ENCODE results near the gene ASPHD1. TPM values are rescaled to one million over a fixed set of nuclear protein-coding genes. Genes with fewer than 3 reads are reported as not detected.
"Not testable (repeated sequence)": the region's sequence is repeated elsewhere in the genome, so short reads cannot be mapped to it uniquely, and the experiment has no call there.

Gene ASPHD1
- total and polyA plus RNA-seq, 2 donors (not counting 1 experiment from before 2014, with no cell fraction given): 0.77 to 5.4 TPM

DNA sequence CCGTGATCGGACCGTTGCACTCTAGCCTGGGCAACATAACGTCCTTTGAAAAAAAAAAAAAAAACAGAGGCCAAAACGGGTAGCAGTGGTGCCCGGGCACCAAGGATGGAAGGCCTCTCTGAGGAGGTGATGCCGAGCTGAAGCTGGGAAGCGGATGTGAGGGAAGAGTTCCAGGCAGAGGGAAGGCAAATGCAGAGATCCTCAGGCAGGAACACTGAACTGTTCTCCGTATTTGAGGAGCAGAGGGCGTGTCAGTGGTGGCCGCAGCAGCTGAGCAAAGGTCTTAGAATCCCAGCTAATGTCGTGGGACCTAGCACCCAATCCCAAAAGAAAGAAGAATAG, 26.4 kb downstream of the ASPHD1 start:
- peaks cover 14% of the 10 kb centered on the region for H3K4me1 ChIP-seq (ENCODE audit: control insufficient read depth, extremely low read depth, insufficient read depth, low read length)
- TF ChIP-seq EZH2 (IDR thresholded peaks at IDR 0.05; ENCODE audit: low read length, missing control alignments) (no peak), CTCF (conservative IDR thresholded peaks at IDR 0.05 in 1 of 2, IDR thresholded peaks at IDR 0.05 in 1 of 2; ENCODE audit: low read depth in 1 of 2, low read length in 2 of 2) (no peak)
- H3K9me3 ChIP-seq (ENCODE audit: control insufficient read depth, insufficient read depth, low read depth, low read length): no peaks in the 10 kb centered on the region
- peak overlapping the region; percentile 90 for H3K9ac ChIP-seq (ENCODE audit: insufficient read depth, low read length)
- no peaks in the 10 kb centered on the region for H3K36me3 ChIP-seq (ENCODE audit: control insufficient read depth, insufficient read depth, low read length)
- DNase-seq (ENCODE audit: low read depth in 2 of 2): peak; percentile 39 to 49
- H3K27me3 ChIP-seq (ENCODE audit: control insufficient read depth, insufficient read depth, low read length): no peaks in the 10 kb centered on the region
- H4K20me1 ChIP-seq (ENCODE audit: control insufficient read depth, extremely low read depth, insufficient read depth, low read length): no peaks in the 10 kb centered on the region
- H3K79me2 ChIP-seq (ENCODE audit: control insufficient read depth, insufficient read depth, low read length): peaks cover 11% of the 10 kb centered on the region
- H3K27ac ChIP-seq (ENCODE audit: insufficient read depth, low read length): peak overlapping the region; percentile 90
- H3K4me2 ChIP-seq (ENCODE audit: extremely low read depth, insufficient read depth, low read length): peak overlapping the region; percentile 99
- H3K4me3 ChIP-seq (replicated peaks in 1 of 4; ENCODE audit: control extremely low read depth in 1 of 4, insufficient read depth in 1 of 4, low read depth in 3 of 4, low read length in 4 of 4): peak overlapping the region; percentile 59 to 90 (median 78)
- H2AFZ ChIP-seq (ENCODE audit: low read length): peak overlapping the region; percentile 97

- H3K4me2 ChIP-seq (ENCODE audit: extremely low read depth, insufficient read depth, low read length): peak overlapping the region; percentile 99
- H3K9ac ChIP-seq (ENCODE audit: insufficient read depth, low read length): no peak overlapping the region
- peak overlapping the region; percentile 90 for H3K27ac ChIP-seq (ENCODE audit: insufficient read depth, low read length)
- peaks cover 11% of the 10 kb centered on the region for H3K79me2 ChIP-seq (ENCODE audit: control insufficient read depth, insufficient read depth, low read length)
- H3K36me3 ChIP-seq (ENCODE audit: control insufficient read depth, insufficient read depth, low read length): no peaks in the 10 kb centered on the region
- H3K4me3 ChIP-seq (replicated peaks in 1 of 4; ENCODE audit: control extremely low read depth in 1 of 4, insufficient read depth in 1 of 4, low read depth in 3 of 4, low read length in 4 of 4): peak overlapping the region; percentile 59 to 90 (median 78)
- H3K9me3 ChIP-seq (ENCODE audit: control insufficient read depth, insufficient read depth, low read depth, low read length): no peaks in the 10 kb centered on the region
- H3K27me3 ChIP-seq (ENCODE audit: control insufficient read depth, insufficient read depth, low read length): no peaks in the 10 kb centered on the region
- H3K4me1 ChIP-seq (ENCODE audit: control insufficient read depth, extremely low read depth, insufficient read depth, low read length): peaks cover 14% of the 10 kb centered on the region
- peak overlapping the region; percentile 97 for H2AFZ ChIP-seq (ENCODE audit: low read length)
- TF ChIP-seq CTCF (conservative IDR thresholded peaks at IDR 0.05 in 1 of 2, IDR thresholded peaks at IDR 0.05 in 1 of 2; ENCODE audit: low read depth in 1 of 2, low read length in 2 of 2) (no peak), EZH2 (IDR thresholded peaks at IDR 0.05; ENCODE audit: low read length, missing control alignments) (no peak)
- no peaks in the 10 kb centered on the region for H4K20me1 ChIP-seq (ENCODE audit: control insufficient read depth, extremely low read depth, insufficient read depth, low read length)
- DNase-seq (ENCODE audit: low read depth in 2 of 2): peak in 1 of 2 donors; percentile 16
Observed at GRCh38 chr16:29927070-29927905, 27.0 kb downstream of the ASPHD1 start.

DNA sequence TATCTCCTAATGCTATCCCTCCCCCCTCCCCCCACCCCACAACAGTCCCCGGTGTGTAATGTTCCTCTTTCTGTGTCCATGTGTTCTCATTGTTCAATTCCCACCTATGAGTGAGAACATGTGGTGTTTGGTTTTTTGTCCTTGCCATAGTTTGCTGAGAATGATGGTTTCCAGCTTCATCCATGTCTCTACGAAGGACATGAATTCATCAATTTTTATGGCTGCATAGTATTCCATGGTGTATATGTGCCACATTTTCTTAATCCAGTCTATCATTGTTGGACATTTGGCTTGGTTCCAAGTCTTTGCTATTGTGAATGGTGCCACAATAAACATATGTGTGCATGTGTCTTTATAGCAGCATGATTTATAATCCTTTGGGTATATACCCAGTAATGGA, 31.5 kb downstream of the ASPHD1 start:
- H3K4me2 ChIP-seq (ENCODE audit: extremely low read depth, insufficient read depth, low read length); H3K79me2 ChIP-seq (ENCODE audit: control insufficient read depth, insufficient read depth, low read length); H3K4me1 ChIP-seq (ENCODE audit: control insufficient read depth, extremely low read depth, insufficient read depth, low read length); H4K20me1 ChIP-seq (ENCODE audit: control insufficient read depth, extremely low read depth, insufficient read depth, low read length); H3K27me3 ChIP-seq (ENCODE audit: control insufficient read depth, insufficient read depth, low read length); H3K27ac ChIP-seq (ENCODE audit: insufficient read depth, low read length); DNase-seq (ENCODE audit: low read depth in 2 of 2); H3K9ac ChIP-seq (ENCODE audit: insufficient read depth, low read length); H3K4me3 ChIP-seq (replicated peaks in 1 of 4; ENCODE audit: control extremely low read depth in 1 of 4, insufficient read depth in 1 of 4, low read depth in 3 of 4, low read length in 4 of 4); H3K36me3 ChIP-seq (ENCODE audit: control insufficient read depth, insufficient read depth, low read length); H3K9me3 ChIP-seq (ENCODE audit: control insufficient read depth, insufficient read depth, low read depth, low read length); H2AFZ ChIP-seq (ENCODE audit: low read length): not testable (repeated sequence)
